Bone marrow (tissue), 2 donors: ENCODE measurements around the gene VPS26B.

Source experiments
- DNase-seq, 2 donors: peaks; one replicate each; lab custom pipeline; 2025; lab: John Stamatoyannopoulos, UW

VPS26B gene

GRCh38 chr11:134257101-134257500, 32.6 kb downstream of the VPS26B start:
- DNase-seq = no peak

GRCh38 chr11:134258577-134258976, 34.1 kb downstream of the VPS26B start:
- no peak for DNase-seq

- DNase-seq = no peak
Observed at GRCh38 chr11:134260503-134260902, 36.0 kb downstream of the VPS26B start.

DNA sequence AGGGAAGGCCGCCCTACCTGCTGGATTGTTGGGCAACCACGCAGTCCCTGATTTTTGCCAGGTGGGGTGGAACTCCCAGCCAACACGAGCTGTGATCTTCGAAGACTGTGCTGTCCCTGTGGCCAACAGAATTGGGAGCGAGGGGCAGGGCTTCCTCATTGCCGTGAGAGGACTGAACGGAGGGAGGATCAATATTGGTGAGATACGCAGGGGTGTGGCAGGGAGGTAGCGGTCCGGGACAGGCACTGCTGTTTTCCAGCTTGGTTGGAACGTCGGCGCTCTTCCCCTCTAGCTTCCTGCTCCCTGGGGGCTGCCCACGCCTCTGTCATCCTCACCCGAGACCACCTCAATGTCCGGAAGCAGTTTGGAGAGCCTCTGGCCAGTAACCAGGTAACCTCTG, 36.5 kb downstream of the VPS26B start:
- DNase-seq = no peak

- no peak for DNase-seq
Observed at GRCh38 chr11:134261626-134262488, 37.4 kb downstream of the VPS26B start.

DNA sequence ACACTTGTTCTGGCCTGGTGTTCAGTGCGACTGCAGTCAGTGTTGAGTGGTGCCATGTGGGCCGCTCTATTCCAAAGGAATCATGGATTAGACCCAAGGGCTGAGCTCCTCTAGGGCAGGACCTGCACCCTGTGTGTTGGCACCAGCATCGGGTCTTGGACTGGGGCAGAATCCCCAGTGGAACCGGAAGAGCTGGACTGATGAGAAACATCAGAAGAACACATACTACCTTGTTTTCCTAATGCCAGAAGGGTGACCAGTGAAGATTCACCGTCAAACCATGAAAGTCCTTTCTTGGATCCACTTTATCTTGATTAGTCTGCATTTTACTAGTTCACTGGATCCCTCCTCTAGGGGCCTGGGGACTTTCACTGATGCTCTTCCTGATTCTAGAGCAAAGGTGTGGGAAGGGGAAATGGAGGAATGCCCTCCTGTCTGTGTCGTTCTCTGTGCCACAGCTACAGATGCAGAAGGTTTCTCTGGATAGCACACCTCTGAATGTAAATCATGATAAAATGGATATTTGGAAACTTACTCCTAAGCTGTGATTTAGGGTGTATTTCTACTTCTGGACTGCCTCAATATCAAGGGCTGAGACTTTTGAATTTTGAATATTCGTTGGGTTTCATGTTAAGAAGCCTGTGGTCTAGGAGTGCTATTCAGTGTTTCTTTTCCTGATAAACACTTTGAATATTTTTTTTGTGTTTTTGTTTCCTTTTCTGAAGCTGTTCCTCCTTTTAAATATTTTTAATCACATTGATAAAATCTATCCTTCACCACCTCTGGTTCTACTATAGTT, 40.7 kb downstream of the VPS26B start:
- no peak for DNase-seq

DNA sequence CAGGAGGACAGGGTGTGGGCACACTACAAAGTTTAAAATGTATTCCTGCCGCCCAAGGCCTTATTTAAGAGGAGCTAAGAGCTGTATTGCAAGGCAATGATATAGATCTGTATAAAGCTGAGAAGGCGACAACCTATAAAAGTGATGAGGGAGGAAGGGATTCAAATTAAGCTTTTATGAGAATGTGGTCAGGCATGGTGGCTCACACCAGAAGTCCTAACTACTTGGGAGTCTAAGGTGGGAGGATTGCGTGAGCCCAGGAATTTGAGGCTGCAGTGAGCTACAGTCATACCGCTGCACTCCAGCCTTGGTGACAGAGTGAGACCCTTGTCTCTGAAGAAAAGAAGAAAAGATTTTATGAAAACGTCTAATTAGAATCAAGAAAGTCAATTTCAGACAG, 42.0 kb downstream of the VPS26B start:
- no peak for DNase-seq

- no peak for DNase-seq
Observed at GRCh38 chr11:134266841-134267251, 42.4 kb downstream of the VPS26B start.

- DNase-seq = no peak
Observed at GRCh38 chr11:134267461-134267860, 43.0 kb downstream of the VPS26B start.

DNA sequence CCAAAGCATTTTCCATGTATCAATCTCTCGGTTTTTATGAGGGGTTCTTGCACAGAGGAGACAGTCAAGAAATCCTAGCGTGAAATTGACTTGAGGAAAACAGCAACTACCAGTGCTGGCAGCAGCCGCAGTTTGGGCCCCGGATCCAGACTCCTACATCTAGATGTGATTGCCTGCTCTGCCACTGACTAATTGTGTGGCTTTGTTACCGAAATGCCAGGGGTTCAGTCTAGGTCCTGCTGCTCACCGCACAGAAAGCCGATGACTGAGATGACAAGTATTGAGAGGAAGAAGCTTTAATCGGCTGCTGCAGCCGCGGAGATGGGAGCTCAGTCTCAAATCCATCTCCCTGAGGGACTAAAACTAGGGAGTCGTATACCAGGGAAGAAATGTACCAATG, 43.5 kb downstream of the VPS26B start:
- DNase-seq = no peak

DNA sequence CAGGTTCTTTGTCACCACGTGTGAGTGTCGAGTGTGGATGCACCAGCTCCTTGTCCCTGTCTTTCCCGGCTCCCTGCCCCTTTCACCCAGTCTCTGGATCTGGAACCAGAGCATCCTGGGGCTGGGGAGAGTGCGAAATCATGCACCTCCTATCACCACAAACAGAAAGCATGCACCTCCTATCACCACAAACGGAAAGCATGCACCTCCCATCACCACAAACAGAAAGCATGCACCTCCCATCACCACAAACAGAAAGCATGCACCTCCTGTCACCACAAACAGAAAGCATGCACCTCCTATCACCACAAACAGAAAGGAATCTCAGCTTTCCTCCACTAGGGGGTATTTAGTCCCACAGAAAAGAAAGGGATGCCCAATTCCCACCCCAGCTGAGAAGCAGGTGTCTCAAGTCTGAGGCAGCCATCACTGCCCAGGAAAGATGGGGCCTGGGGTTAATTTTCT, 45.8 kb downstream of the VPS26B start:
- DNase-seq = no peak

DNA sequence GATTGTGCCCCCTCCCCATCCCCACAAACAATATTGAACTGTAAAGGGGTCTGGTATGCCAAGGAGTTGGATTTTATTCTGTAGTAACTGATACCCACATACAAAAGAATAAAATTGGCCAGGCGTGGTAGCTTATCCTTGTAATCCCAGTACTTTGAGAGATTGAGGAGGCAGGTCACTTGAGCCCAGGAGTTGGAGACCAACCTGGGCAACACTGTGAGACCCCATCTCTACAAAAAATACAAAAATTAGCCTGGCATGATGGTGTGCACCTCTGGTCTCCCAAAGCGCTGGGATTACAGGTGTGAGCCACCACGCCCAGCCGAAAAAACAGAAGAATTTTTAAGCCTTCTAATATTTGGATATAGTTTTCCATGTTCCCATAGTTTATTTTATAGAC, 47.5 kb downstream of the VPS26B start:
- no peak for DNase-seq

DNA sequence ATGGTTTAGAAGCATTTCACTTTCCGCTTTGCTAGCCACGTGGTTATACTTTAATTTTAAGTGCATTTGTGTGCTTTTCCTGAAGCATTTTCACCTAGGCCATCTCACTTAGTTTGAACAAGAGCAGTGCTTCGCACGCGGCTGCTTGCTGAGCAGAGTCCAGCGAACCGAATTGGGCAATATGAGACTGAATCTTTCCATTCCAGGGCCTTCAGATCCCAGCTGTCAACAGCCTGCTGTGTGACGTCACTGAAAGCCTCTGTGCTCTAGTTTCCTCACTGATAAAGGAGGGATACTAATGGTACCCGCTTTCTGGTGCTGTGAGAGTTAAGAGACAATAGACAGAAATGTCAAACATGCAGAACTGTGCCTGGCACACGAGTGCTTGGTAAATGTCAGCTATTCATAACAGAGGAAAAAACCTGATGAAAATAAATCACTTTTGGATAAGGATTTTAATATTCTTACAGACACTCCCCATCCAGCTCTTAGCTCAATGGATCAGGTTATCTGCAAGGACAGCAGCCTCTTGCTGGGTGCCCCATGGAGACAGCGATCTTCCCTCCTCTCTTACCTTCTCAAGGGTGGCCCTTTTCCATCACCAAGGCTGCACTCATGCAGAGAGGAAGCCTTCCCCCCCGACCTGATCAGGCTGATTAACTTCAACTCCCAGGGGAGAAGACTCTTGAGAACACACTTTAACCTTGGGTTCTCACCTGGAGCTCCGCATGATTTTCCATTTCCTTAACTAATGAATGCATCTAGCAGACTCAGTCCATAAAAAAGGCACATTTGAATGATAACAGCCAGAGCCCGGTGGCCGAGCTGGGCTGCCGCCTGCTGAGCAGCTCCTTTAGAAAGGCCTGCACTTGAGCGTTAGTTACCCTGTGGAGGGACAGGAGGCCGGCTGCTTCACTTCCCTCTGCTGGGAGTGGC, 48.2 kb downstream of the VPS26B start:
- DNase-seq = no peak

- no peak for DNase-seq
Observed at GRCh38 chr11:134273317-134273712, 48.8 kb downstream of the VPS26B start.

DNA sequence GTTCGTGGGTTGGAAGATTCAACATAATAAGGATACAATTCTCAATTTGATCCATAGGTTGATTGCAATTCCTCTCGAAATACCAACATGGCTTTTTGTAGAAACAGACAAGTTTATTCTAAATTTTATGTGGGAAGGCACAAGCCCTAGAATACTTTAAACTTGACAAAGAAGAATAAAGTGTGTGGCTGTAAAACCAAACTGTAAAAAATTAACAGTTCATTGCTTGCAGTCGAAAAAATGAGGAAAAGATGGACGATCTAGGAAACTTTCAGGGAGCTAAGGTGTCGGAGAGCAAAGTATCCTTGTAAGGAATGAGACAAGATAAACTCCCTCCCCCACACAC, 50.7 kb downstream of the VPS26B start:
- DNase-seq = no peak

GRCh38 chr11:134275534-134276395, 51.3 kb downstream of the VPS26B start, which contains the start of gene GLB1L3:
Gene GLB1L3 (plus strand): TSS chr11:134276379. CDS start chr11:134276741, 362 bp downstream.
- DNase-seq = no peak

GRCh38 chr11:134276396-134277182, 52.1 kb downstream of the VPS26B start:
- DNase-seq = no peak

DNA sequence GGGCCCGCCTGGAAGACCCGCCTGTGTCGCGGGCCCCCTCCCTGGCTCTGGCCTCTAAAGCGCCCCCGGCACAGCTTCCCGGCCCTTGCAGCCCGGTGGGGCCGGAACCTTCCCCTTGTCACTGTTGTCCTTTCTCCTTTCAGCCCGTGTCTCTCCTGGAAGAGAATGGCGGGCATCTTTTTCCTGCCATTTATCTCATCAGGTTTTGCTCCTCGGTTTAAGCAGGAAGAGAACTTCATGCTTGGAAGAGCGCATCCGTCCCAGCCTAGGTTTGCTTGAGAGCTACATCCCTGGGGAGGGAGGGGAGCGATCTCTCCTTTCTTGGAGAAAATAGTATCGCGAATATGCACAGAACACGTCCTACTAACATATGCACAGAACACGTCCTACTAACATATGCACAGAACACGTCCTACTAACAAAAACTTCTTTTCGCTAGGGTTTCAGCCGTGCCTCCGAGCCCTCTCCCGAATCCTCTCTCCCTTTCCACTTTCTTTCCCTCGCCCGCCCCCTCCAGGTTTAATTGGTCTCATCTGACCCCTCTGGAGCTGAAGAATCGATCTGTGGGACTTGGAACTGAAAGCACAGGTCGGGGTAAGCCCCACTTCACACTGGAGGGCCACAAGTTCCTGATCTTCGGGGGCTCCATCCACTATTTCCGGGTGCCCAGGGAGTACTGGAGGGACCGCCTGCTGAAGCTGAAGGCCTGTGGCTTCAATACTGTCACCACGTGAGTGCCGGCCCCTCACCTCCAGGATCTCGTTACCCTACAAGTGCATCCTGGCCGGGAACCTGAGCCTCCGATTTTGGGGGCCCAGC, 52.9 kb downstream of the VPS26B start:
- DNase-seq = no peak

- DNase-seq = no peak
Observed at GRCh38 chr11:134278356-134278755, 53.9 kb downstream of the VPS26B start.
